ENCODE results near the gene TBC1D17. TPM values are rescaled to one million over a fixed set of nuclear protein-coding genes. Genes with fewer than 3 reads are reported as not detected.
A peak's percentile ranks its signal among the peaks of the same experiment; 100 is the strongest.

Gene TBC1D17
- 10 to 100 TPM; 10.5 to 77.1 (median 42.4) TPM for total RNA-seq
- polyA plus RNA-seq: 10 to 100 TPM; 33.5 to 33.6 (median 33.6) TPM
- long read RNA-seq, donor 1: 0 reads
- long read RNA-seq, donor 2, partial matches to known transcripts: 0 of 2 reads
- long read RNA-seq, donor 2, other reads (novel, unspliced or antisense): 0 of 2 reads
- long read RNA-seq, donor 3, partial matches to known transcripts: 0 of 1 reads
- long read RNA-seq, donor 3, other reads (novel, unspliced or antisense): 0 of 1 reads
- long read RNA-seq, donor 4: 0 reads
- long read RNA-seq, donor 5: 0 reads
- long read RNA-seq, donor 6, transcript TBC1D17-201 (17 exons, 2,366 nt): major isoform, 10 of 10 reads
- long read RNA-seq, donor 6, partial matches to known transcripts: 0 of 10 reads
- long read RNA-seq, donor 6, other reads (novel, unspliced or antisense): 0 of 10 reads
- long read RNA-seq, donor 7, partial matches to known transcripts: 0 of 3 reads
- long read RNA-seq, donor 7, other reads (novel, unspliced or antisense): 0 of 3 reads
- long read RNA-seq, donor 8, partial matches to known transcripts: 0 of 3 reads
- long read RNA-seq, donor 8, other reads (novel, unspliced or antisense): 0 of 3 reads
- long read RNA-seq, donor 9, partial matches to known transcripts: 0 of 1 reads
- long read RNA-seq, donor 9, other reads (novel, unspliced or antisense): 0 of 1 reads
- long read RNA-seq, donor 10, partial matches to known transcripts: 0 of 2 reads
- long read RNA-seq, donor 10, other reads (novel, unspliced or antisense): 0 of 2 reads

- no peaks in the 10 kb centered on the region for H3K9me3 ChIP-seq
- H3K27ac ChIP-seq: peak within 1 kb of the TSS; percentile 98 to 100 (median 98)
- intact Hi-C loops (cut with DNase I; ENCODE audit: low total_unique reads): no loop called here
- H3K27me3 ChIP-seq: no peaks in the 10 kb centered on the region
- peak; percentile 99 to 100 for DNase-seq
- H3K4me3 ChIP-seq: peak within 1 kb of the TSS; percentile 73 to 100 (median 92)
- peaks cover 24 to 55% (median 50%) of the 10 kb centered on the region in 4 donors for H3K36me3 ChIP-seq
- TF ChIP-seq POLR2AphosphoS5 (IDR thresholded peaks at IDR 0.05) (peak; percentile 74 to 88 (median 78)), CTCF (IDR thresholded peaks at IDR 0.05) (no peak), EP300 (IDR thresholded peaks at IDR 0.05) (no peak), POLR2A (IDR thresholded peaks at IDR 0.05) (peak in 2 of 4 donors; percentile 59 to 77)
- WGBS, 5 donors: 0 to 1% (median 0%) methylated on average over 41 to 61 of the region's 61 CpGs
- H3K4me1 ChIP-seq: peaks cover 23 to 48% (median 37%) of the 10 kb centered on the region in 4 donors
Measured at GRCh38 chr19:49877020-49877878, at the start of gene TBC1D17, which contains the start of gene AKT1S1. TBC1D17 (plus strand) TSS chr19:49877702; CDS start chr19:49877724, 22 bp downstream. AKT1S1 (minus strand) TSS chr19:49877355; CDS start chr19:49873295, 4,060 bp downstream.

GRCh38 chr19:49829200-49829599 lies 48.3 kb upstream of the TBC1D17 start:
- TF ChIP-seq POLR2AphosphoS5 (IDR thresholded peaks at IDR 0.05) (no peak), CTCF (IDR thresholded peaks at IDR 0.05) (no peak), EP300 (IDR thresholded peaks at IDR 0.05) (no peak), POLR2A (IDR thresholded peaks at IDR 0.05) (no peak)
- H3K27me3 ChIP-seq: no peaks in the 10 kb centered on the region
- 84 to 94% (median 91%) methylated on average over 6 to 8 of the region's 8 CpGs for WGBS, 5 donors
- H3K4me1 ChIP-seq: peaks cover 0 to 24% (median 12%) of the 10 kb centered on the region in 4 donors
- intact Hi-C loops (cut with DNase I; ENCODE audit: low total_unique reads): no loop called here
- no peak for DNase-seq
- H3K27ac ChIP-seq: no peak overlapping the region
- no peaks in the 10 kb centered on the region for H3K9me3 ChIP-seq
- H3K4me3 ChIP-seq: no peak overlapping the region
- H3K36me3 ChIP-seq: peaks cover 64 to 90% (median 82%) of the 10 kb centered on the region in 4 donors

- H3K27ac ChIP-seq: no peak overlapping the region
- intact Hi-C loops (cut with DNase I; ENCODE audit: low total_unique reads): no loop called here
- TF ChIP-seq POLR2A (IDR thresholded peaks at IDR 0.05) (no peak), POLR2AphosphoS5 (IDR thresholded peaks at IDR 0.05) (no peak), EP300 (IDR thresholded peaks at IDR 0.05) (no peak), CTCF (IDR thresholded peaks at IDR 0.05) (no peak)
- peaks cover 0 to 21% (median 12%) of the 10 kb centered on the region in 4 donors for H3K4me1 ChIP-seq
- no peaks in the 10 kb centered on the region for H3K9me3 ChIP-seq
- peaks cover 66 to 94% (median 83%) of the 10 kb centered on the region in 4 donors for H3K36me3 ChIP-seq
- H3K4me3 ChIP-seq: no peak overlapping the region
- H3K27me3 ChIP-seq: no peaks in the 10 kb centered on the region
- no peak for DNase-seq
- 92 to 97% (median 95%) methylated on average over 8 to 18 of the region's 18 CpGs for WGBS, 5 donors
Measured at GRCh38 chr19:49829721-49830120, 47.8 kb upstream of the TBC1D17 start.

All from stomach (tissue), 19 donors.